Measurements from ENCODE around the gene GPSM1.
A peak's percentile ranks its signal among the peaks of the same experiment; 100 is the strongest.
"Not testable (repeated sequence)": the region's sequence is repeated elsewhere in the genome, so short reads cannot be mapped to it uniquely, and the experiment has no call there.

Gene GPSM1

DNA sequence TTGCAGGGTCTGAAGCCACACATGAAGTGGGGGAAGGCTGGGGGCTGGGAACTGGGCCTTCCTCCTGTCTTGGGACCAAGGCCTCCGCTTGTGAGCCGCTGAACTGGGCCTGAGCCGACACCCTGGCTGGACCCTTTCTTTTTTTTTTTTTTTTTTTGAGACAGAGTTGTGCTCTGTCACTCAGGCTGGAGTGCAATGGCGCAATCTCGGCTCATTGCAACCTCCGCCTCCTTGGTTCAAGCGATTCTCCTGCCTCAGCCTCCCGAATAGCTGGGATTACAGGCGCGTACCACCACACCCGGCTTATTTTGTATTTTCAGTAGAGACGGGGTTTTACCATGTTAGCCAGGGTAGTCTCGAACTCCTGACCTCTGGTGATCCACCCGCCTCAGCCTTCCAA is 8.1 kb upstream of the GPSM1 start:
- DNase-seq = not testable (repeated sequence)

DNA sequence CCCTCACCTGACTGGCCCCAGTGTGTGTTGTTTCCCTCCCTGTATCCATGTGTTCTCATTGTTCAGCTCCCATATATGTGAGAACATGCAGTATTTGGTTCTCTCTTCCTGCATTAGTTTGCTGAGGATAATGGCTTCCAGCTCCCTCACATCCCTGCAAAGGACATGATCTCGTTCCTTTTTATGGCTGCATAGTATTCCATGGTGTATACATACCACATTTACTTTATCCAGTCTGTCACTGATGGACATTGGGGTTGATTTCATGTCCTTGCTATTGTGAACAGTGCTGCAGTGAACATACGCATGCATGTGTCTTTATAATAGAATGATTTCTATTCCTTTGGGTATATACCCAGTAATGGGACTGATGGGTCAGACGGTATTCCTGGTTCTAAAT is 7.4 kb upstream of the GPSM1 start:
- DNase-seq = not testable (repeated sequence)

DNA sequence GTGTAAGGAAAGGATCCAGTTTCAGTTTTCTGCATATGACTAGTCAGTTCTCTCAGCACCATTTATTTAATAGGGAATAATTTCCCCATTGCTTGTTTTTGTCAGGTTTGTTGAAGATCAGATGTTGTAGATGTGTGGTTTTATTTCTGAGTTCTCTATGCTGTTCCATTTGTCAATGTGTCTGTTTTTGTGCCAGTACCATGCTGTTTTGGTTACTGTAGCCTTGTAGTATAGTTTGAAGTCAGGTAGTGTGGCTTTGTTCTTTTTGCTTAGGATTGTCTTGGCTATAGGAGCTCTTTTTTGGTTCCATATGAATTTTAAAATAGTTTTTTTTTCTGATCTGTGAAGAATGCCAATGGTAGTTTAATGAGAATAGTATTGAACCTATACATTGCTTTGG is 6.4 kb upstream of the GPSM1 start:
- not testable (repeated sequence) for DNase-seq

DNA sequence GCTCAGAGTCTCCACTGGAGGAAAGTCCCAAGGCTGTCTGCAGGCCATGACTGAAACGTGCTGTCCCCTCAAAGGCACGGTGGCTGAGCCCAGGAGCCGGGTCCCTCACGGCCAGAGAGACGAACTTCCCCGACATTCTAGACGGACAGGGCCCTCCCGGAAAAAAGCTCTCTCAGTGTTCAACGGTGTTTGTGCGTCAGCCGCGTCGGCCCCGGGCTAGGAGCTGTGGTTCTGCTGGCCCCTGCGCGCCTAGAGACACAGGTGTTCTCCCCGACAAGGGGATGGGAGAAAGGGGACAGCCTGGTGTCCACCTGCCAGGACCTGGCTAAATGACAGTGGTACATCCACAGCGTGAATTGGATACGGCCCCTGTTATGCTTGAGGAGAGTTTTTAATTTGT is 5.8 kb upstream of the GPSM1 start:
- DNase-seq = no peak

DNA sequence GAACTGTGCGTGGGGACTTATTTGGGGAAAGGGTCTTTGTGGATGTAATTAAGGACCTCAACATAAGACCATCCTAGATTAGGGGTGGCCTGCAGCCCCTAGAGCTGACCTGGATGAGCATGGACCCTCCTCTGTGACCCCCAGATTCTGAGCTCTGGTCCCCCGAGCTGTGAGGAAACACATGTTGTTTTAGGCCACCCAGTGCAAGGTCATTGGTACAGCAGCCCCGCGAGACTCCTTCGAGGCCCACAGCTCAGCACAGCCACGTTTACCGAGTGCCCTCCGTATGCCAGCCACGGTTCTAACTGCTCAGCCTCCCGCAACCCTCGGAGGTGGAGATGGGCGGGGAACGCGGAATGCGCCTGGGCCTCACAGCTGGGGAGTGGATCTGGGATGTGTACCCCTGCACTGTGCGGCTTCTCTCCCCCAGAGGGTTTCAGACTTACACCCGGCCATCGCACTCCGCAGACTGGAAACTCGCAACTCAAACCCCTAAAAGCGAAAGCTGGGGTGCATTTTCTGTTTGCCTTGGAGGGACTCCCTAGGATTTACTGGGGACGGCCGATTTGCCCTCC is 4.5 kb upstream of the GPSM1 start:
- DNase-seq = no peak

DNA sequence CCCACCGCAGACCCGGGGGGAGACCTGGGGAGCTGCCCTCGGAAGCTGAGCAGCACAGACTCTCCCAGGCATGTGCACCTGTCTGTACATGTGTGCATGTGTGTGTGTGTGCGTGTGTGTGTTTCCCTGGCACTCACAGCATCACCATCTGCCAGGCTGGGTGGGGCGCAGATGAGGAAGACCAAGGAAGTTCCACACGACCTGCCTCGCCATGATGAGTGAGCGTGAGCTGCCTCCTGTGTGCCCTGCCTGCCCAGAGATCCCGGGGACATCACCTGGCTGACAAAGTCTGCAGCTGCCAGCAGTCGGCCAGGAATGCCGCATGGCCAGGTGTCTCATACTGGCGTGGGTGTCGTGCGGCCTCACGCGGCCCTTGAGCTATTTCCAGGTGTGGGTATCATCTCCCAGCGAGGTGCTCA is 4.0 kb upstream of the GPSM1 start:
- peak; percentile 26 for DNase-seq

DNA sequence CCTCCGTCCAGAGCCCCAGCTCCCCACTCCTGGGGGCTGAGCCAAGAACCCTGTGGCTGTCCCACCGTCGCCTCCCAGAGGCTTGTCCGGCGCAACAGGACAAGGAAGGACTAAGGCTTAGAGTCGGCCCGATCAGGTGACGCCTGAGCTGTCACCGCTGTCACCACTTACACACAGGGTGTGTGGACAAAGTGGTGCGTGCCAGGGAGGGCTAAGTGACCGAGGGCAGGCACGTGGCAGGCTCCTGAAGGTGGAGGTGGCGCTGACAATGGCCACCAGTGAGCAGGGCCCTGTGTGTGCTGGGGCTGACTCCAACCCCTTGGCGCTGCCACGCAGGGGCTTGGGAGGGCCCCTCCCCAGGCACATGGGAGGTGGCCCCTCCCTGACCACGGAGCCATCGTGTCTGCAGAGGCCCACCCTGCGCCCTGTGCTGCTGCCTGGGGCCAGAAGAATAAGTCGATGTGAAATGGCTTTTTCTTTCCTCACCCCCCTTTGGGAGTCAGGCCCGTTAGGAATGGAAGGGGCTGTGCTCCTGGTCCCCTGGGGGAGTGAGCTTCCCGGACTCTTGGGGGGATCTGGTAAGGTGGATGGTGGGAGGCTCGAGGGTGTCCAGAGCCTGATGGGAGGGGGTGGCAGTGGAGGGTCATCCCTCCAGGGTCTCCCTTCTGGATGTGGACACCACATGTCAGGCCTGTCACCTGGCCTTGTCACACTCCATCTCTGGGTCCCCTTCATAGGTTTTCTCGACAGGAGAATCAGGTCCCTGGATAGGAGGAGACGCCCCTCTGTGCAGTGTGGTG is 2.6 kb upstream of the GPSM1 start:
- DNase-seq = no peak

DNA sequence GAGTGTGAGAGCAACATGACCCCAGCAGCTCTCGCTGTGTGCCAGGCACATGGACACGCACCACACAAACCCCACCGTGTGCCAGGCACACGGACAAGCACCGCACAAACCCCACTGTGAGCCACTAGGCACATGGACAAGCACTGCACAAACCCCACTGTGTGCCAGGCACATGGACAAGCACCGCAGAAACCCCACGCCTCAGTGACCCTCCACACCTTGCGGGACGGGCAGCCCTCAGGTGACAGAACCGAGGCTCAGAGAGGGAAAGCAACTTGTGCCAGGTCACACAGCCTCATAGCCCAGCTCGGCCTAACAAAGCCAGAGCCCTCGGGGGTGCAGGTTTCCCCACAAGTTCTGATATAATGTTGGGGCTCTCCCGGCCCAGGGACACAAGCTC is 2.0 kb upstream of the GPSM1 start:
- DNase-seq = no peak

DNA sequence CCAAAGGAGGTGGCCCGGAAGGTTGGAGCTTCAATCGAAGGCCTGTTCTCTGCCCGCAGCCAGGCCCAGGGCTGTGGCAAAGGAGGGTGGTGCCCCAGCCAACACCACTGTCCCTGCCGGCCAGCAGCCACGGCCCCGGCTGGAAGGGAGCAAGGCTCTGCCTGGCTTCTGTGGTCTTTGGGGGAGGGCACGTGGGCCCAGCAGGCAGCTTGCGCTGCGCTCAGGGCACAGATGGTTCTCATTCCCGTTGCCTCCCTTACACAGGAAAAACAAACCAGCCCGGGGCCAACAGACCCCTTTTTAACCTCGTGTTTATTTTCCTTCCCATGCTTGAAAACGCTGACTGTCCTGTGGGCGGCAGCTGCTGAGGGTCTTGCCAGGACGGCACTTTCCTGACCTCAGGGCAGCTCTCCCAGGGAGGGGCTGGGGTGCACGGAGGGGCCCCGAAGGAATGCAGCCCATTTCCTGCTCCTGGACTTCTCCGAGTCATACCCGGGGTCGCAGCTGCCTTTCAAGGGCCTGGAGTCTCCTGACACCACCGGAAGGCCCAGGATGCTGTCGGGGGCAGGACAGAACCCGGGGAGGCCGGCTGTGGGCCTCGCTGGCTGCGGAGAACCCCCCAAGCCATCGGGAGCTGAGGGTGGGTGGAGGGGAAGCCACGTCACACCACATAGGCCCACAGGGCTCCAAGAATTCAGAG is 1.1 kb upstream of the GPSM1 start:
- DNase-seq = no peak

DNA sequence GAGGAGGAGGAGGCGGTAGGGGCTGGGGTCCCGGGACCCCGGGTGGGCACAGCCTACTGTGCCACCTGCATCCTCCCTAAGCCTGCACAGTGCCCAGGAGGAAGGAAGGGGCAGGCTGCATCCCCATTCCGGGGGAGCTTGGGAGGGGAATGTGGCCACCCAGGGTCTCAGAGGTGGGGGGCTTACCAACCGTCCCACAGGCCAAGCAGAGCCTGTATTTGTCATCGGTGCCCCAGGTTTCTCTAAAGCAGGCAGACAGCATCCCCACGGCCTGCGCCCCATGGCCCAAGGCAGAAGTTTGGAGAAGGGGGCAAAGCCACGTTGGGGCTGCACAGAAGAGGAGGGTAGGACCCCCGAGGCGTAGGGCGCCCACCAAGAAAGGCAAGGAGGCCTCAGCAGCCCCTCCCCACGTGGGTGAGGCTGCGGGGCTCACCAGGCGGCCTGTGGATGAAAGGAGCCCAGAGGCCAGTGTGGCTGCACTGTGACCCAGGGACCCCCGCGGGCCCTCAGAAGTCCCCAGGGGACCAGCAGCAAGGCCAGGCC is 507 bp upstream of the GPSM1 start:
- DNase-seq = no peak

DNA sequence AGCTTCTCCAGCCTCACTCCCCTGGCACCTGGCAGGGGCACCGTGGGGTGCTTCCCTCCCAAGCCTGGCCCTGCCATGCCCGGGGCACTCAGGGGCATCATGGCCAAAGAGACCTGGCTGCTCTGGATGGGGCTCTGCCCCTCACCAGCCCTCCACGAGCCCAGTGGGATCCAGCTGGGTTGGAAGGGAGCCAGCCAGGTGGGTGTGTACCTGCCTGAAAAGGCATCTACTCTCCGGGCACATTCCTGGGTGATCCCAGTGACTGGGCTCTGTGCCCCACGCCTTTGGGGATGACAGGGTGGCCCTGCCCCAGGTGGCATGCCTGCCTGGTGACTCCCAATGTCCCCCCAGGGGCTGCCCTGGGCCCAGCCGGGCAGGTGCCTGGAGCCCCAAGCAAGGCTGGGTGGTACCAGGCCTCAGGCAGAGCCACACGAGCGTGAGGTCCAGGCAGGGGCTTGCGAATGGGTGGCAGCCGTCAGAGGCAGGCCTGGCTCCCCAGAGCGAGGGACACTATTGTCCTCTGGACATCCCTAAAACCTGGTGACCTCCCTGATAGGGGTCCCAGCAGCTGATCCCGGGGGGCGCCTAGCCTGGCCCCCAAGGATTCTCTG is 777 bp downstream of the GPSM1 start:
- peak; percentile 67 for DNase-seq

DNA sequence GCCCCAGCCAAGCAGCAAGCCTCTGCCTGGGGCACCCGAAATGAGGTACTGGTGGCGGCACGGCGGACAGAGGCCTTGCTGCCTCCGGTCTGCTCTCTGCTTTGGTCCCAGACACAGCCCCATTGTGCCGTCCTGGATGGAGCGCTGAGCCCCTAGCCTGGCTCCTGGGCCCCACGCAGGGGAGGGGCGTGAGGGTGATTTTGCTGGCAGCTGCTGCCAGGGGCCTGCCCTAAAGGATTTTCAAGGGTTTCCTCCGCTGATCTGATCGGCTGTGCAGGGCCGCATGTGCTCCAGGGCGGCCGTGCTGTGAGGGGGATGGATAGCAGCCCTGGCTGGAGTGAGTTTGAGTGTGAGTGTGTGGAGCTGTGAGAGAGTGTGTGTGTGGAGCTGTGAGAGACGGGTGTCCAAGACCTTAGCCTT is 1.3 kb downstream of the GPSM1 start:
- no peak for DNase-seq

DNA sequence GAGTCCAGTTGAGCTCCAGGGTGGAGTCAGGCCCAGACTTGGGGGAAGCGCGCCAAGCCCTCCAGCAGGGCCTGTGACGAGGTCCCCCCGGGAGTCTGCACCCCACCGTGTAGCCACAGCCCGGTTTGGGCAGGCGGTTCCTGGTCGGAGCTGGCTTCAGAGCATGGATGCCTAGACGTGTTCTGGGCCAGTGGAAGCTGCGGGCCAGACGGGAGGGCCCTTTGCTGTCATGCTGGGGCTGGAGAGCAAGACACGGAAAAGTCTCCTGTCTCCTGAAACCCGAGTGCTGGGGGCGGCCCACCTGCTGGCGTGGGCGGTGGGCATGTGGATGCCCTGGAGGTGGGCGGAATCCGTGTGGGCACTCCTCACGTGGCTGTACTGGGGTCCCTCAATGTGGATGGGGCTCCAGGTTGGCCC is 1.9 kb downstream of the GPSM1 start:
- no peak for DNase-seq

DNA sequence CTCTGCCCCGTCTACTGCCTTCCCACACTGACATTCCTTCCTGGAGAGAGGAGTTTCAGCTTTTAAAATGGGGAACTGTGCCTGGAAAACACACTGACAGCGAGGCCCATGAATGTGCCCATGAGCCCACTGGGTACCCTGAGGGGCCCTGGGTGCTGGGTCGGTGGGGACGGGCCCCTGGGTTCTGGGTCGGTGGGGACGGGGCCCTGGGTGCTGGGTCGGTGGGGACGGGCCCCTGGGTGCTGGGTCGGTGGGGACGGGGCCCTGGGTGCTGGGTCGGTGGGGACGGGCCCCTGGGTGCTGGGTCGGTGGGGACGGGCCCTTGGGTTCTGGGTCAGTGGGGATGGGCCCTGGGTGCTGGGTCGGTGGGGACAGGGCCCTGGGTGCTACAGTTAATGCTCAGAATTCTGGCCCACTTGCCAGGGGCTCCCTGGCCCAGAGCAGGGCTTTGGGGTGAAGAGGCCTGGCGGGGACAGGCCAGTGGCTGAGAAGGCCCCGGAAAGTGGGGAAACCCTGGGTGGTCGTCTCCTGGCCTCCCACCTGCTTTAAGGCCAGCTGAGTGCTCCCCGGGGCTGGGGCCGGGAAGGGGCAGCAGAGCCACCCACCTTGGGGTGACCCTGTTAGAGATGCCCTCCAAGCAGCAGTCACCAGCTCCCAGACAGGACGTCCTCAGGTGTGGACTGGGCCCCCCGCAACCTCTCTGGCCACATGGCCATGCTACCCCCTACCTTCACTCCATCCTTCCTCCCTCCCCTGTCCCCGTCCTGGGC is 2.5 kb downstream of the GPSM1 start:
- no peak for DNase-seq

DNA sequence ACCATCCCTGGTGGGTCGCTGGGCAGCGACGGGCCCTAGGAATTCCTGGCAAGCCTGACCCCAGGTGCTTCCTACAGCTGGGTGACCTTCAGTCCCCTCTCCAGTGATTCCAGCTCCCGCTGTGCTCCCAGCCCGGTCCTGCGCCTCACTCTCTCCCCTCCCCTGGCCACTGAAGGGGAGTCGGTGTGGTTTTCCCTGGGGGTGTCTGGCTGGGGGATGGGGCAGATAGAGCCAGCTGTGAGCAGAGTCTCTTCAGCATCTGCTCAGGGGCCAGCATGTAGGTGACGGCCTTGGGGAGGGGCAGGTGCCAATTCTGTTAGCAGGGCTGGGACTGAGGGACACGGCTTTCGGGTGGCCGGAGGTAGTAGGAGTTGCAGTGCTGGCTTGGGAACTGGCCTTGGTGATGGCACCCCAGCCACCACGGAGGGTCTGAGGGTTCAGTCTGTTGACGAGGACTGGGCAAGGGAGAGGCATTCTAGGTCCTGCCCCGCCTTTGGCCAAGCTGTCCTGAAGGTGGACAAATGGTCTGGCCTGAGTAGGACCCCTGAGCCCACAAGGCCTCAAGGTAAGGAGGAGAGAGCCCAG is 3.2 kb downstream of the GPSM1 start:
- no peak for DNase-seq

DNA sequence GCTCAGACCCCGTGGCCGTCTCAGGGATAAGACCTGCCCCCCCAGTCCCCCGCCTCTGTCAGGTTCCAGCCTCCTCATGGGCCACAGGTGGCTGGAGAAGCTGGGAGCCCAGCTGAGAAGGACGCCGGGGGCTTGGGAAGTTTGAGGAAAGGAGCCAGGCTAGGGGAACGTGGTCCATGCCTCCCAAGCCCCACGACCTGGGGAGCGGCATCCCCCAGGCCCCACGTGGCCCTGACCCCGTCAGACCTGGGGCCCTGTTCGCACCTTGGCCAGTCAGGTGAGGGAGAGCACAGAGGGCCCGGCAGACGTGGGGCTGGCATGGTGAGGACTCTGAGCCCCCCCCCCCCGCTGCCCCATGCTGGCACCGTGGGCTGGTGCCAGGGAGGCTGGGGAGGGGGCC is 3.7 kb downstream of the GPSM1 start:
- DNase-seq = no peak

DNA sequence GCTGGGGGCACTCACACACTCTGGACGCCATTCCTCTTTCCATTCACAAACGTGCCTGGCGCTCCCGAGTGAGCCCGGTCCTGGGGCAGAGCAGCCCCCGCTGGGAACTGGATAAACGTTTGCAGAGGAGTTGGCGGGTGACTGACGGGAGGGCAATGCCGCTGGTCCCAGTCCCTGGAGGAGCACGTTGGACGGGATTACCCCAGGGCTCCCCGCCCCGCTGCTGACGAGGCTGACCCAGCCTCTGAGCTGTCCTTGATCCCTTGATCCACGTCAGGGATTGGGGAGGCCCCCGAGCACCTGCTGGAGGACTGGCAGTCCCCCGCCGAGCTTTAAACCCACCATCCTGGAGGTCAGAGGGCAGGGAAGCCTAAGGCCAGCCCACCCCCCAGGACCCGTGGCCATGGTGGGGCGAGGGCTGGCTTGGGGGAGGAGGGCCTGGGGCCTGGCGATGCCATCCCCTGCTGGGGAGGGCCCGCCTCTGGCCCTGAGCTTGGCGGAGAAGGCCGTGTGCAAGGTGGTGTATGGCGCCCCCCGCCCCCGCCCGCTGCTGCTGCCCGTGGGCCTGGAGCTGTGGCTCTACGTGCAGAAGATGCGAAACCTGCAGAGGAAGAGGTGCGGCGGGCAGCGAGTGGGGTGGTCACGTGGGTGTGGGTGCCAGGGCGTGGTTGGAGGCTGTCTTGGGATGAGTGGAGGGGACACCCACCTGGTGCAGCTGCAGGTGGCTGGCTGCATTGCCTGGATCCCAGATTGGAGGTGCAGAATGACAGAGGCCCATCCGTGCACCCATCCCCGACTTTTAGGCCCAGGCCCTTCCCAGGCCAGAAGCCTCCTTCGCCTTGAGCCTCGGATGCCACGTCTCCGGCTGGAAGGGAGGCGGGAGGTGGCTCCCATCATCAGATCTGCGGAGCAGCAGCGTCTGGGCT is 4.5 kb downstream of the GPSM1 start:
- no peak for DNase-seq

DNA sequence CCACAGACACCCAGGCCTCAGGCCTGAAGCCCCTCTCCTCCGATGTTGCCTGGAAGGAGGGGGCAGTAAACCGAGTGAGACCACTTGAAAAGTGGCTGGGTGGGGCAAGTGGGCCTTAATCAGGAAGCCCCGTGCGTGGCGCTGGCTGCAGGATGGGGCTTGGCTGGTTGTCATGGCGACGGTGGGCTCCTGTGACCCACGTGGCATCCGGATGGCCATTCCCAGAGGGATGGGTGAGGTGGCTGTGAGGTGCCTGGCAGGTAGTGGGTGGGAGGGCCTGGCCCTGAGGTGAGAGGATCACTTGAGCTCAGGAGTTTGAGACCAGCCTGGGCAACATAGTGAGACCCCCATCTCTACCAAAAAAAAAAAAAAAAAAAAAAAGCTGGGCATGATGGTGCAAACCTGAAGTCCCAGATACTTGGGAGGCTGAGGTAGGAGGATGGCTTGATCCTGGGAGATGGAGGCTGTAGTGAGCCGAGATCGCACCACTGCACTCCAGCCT is 5.2 kb downstream of the GPSM1 start:
- DNase-seq = no peak

DNA sequence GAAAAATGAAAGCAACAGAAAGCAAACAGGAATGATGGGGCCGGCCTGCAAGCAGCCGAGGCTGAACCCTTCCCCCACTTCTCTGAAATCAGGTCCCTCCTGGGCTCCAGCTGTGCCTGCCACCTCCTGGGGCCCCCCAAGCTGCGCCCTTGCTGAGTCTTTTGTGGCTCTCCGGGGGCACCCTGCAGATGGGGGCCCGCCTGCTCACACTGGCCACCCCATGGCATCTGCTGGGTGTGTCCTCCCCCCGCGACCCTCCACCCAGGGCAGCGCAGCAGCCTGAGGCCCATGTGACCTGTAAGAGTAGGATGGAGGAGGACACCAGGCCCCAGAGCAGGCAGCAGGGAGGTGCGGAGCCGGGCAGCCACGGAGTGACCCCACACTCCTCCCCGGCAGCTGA is 5.7 kb downstream of the GPSM1 start:
- no peak for DNase-seq

DNA sequence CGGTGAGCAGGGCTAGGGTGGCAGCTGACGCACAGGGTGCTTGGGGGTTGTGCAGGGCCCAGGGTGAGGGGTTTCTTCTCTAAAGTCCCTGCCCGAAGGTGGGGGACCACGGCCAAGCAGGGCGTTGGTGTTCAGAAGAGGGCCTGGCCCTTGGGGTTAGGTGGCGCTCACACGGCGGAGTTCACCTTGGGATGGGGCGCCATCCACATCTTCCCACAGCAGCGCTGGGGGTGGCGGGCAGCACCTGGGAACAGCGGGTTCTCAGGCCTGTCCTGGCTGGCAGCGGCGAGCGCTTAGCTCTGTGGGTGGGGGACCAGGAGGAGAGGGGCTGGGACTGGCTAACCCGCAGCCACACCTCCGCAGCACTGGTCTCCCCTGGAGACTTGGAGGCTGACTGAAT is 6.1 kb downstream of the GPSM1 start:
- DNase-seq = no peak

DNA sequence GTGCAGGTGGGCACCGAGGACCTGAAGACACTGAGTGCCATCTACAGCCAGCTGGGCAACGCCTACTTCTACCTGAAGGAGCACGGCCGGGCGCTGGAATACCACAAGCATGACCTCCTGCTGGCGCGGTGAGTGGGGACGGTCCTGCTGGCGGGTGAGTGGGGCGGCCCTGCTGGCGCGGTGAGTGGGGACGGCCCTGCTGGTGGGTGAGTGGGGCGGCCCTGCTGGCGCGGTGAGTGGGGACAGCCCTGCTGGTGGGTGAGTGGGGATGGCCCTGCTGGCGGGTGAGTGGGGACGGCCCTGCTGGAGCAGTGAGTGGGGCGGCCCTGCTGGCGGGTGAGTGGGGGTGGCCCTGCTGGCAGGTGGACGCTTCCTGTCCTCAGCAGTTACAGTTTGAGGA is 7.2 kb downstream of the GPSM1 start:
- DNase-seq = no peak

All from NCI-H345 (cell line).